Measurements from ENCODE around the gene ANAPC2.

DNA sequence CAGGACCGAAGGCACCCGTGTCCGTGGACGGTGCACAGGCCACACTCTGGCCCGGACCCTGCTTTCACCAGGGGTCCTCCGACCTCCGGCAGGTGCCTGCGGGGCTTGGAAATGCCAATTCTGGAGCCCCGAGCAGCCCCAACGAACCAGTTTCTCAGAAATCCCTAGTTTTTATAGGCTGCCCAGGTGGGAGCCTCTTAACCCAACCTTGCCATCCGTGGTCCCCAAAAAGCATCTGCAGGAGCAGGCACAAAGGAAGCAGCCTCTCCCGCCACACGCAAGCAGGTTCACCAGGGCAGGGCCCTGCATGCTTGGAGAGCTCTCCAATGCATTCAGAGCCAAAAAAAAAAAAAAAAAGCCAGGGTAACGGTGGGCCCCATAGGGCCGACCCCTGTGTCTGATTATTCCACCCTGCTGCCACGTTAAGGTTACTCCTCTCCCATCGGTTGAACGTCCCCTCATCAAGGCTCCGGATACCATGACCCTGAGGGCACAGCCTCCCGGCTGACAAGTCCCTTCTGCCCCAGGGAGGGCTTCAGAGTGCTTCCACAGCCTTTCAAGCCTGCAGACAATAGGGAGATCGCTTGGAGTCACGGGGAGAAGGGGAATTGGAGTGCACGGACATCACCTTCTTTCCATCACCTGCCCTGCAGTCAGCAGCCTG, 13.0 kb upstream of the ANAPC2 start:
- TF ChIP-seq, protein P1, sequence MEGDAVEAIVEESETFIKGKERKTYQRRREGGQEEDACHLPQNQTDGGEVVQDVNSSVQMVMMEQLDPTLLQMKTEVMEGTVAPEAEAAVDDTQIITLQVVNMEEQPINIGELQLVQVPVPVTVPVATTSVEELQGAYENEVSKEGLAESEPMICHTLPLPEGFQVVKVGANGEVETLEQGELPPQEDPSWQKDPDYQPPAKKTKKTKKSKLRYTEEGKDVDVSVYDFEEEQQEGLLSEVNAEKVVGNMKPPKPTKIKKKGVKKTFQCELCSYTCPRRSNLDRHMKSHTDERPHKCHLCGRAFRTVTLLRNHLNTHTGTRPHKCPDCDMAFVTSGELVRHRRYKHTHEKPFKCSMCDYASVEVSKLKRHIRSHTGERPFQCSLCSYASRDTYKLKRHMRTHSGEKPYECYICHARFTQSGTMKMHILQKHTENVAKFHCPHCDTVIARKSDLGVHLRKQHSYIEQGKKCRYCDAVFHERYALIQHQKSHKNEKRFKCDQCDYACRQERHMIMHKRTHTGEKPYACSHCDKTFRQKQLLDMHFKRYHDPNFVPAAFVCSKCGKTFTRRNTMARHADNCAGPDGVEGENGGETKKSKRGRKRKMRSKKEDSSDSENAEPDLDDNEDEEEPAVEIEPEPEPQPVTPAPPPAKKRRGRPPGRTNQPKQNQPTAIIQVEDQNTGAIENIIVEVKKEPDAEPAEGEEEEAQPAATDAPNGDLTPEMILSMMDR (IDR thresholded peaks at IDR 0.05; ENCODE audit: borderline replicate concordance, extremely low read depth, low read length, poor library complexity, severe bottlenecking): no peak
- TF ChIP-seq EZH2 (IDR thresholded peaks at IDR 0.05; ENCODE audit: borderline replicate concordance, low read depth, low read length, severe bottlenecking): no peak

All from DND-41 (cell line).